Stimulated activated CD8-positive, alpha-beta memory T cell treated with anti-CD3 and anti-CD28 coated beads, Interleukin-12 subunit alpha, Interleukin-12 subunit beta, amount 100 ng/mL, for 24 hours (primary cell): ENCODE data around the gene YEATS4.

Source experiments
- DNase-seq: peaks from one replicate; pipeline ENCODE4 v3.0.0-alpha.2; 2020; ENCODE audit errors: extremely low read depth

YEATS4 gene

GRCh38 chr12:69433653-69434052, 74.1 kb downstream of the YEATS4 start:
- no peak for DNase-seq

- no peak for DNase-seq
These were observed 76.1 kb downstream of the YEATS4 start for GRCh38 chr12:69435644-69436043.

- DNase-seq = no peak
These were observed 77.5 kb downstream of the YEATS4 start for GRCh38 chr12:69437073-69437472.

GRCh38 chr12:69438539-69438938, 79.0 kb downstream of the YEATS4 start:
- no peak for DNase-seq

- DNase-seq = no peak
These were observed 80.5 kb downstream of the YEATS4 start for GRCh38 chr12:69440016-69440415.
